UCSD-AML1 (cell line): ENCODE measurements around the gene ETF1.
A peak's percentile ranks its signal among the peaks of the same experiment; 100 is the strongest.

Source experiments
- DNase-seq: peaks from one replicate; lab custom pipeline; 2025; ENCODE audit not compliant: unreplicated experiment; lab: John Stamatoyannopoulos, UW

Gene ETF1

DNA sequence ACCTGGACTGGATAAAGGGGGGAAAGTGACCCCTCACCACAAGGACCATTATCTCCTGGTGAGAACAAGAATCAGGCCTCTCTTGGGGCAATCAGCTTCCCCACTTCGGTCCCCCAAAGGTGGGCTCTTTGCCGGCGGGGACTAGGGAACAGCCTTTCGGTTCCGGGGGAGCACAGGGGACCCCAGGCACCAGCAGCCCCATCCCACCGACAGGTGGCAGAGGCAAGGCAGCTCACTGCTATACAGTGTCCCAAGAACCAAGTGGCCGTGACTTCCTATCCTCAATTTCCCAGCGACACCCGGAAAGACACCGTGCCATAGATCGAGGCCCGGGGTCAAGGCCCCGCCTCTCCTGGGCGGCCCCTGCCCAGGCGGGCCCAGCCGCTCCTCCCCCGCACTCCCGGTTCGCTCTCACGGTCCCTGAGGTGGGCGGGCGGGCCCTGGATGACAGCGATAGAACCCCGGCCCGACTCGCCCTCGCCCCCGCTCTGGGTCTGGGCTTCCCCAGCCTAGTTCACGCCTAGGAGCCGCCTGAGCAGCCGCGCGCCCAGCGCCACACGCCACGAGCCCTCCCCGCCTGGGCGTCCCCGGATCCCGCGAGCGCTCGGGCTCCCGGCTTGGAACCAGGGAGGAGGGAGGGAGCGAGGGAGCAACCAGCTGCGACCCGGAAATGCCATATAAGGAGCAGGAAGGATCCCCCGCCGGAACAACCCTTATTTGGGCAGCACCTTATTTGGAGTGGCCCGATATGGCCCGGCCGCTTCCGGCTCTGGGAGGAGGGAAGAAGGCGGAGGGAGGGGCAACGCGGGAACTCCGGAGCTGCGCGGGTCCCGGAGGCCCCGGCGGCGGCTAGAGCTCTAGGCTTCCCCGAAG is 78.4 kb downstream of the ETF1 start:
- DNase-seq: peak; percentile 96

DNA sequence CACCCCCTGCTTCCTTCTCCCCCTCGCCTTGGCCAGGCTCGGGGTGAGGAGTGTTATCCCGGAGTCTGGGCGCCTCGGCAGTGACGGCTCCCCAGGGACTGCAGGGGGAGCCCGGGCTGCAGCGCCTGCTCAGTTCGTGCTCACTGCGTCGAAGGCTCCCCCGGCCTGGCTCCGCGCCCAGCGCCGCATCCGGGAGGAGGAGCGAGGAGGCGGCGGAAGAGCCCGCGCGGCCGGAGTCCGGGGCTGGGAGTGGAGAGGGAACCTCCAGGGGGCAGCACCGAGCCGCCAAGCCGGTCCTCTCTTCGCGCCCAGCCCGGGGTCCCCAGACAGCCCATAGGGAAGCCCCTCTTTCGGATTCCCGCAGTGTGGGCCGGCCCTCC is 79.0 kb downstream of the ETF1 start:
- peak; percentile 98 for DNase-seq

DNA sequence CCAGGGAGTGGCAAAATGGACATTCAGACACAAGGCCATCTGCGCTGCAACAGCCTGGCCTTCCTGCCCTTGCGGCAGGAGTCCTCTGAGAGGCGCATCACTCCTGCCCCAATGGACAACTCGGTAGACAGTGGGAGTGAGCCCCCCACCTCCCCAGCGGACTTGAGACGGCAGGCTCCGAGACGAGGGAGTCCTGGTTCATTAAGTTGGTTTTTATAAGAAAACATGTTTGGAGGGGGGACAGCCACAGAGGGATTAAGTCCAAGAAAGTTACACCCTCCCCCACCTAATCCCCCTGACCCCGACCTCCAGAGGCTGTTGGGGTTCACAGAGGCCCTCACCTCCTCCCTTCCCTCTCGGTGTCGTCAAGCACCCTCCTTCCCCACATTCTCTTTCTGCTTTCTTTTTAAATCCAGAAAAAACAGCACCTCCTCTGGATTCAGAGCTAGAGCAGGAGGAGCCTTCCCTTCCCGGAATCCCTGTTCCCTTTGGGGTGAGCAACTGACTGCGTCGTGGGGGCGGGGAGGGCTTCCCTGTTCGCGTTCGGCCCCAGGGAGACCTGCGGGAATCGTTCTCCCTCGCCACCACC is 79.5 kb downstream of the ETF1 start:
- no peak for DNase-seq

- DNase-seq: no peak
Measured at GRCh38 chr5:138461343-138462125, 81.5 kb downstream of the ETF1 start.

- no peak for DNase-seq
Measured at GRCh38 chr5:138460032-138460693, 82.9 kb downstream of the ETF1 start.

DNA sequence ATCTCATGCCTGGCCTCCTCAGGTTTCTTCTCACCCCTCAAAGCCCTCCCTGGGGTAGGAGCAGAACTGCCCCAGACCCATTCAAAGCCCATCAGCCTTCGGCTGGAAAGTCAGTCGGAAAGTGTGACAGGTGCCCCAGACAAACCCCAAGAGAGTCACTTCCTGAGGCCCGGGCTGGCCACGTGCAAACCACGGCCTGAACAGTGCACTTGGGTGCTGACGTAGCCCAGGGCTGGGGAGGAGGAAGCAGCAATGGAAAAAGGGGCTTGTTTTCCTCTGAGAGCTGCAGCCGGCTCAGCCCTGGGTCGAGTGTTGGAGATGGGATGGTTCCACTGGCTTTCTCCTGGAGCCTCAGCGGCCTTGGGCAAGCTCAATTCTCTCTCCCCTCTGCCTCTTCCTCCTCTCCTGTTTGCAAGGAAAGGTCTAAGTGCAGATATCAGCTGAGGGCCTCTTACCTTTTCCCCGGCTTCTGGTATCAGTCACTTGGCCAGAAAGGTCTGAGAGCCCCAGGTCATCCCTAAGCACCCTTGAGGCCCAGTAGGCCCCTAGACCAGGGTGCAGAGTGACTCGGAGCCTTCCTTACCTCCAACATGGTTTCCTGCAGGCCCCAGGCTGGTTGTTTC is 83.6 kb downstream of the ETF1 start:
- DNase-seq: peak; percentile 85

- DNase-seq: no peak
Measured at GRCh38 chr5:138458856-138459255, 84.2 kb downstream of the ETF1 start.

DNA sequence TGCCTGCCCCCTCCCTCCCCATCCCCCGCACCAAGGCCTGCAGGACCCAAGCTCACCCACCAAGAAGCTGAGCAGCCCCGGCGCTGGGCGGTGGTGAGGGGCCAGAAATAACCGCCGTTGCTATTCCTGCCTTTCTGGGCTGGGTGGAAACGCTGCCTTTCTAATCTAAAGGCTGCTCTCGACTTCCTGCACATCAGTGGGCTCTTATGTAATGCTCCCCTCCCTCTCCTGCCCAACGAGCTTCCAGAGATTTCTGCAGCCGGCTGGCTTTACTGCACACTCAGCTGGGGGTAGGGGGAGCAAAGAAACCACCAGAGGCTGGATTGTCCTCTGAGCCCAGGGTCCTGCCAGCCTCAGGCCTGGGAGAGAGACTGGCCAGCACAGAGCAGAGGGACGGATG is 84.7 kb downstream of the ETF1 start:
- DNase-seq: peak; percentile 58

DNA sequence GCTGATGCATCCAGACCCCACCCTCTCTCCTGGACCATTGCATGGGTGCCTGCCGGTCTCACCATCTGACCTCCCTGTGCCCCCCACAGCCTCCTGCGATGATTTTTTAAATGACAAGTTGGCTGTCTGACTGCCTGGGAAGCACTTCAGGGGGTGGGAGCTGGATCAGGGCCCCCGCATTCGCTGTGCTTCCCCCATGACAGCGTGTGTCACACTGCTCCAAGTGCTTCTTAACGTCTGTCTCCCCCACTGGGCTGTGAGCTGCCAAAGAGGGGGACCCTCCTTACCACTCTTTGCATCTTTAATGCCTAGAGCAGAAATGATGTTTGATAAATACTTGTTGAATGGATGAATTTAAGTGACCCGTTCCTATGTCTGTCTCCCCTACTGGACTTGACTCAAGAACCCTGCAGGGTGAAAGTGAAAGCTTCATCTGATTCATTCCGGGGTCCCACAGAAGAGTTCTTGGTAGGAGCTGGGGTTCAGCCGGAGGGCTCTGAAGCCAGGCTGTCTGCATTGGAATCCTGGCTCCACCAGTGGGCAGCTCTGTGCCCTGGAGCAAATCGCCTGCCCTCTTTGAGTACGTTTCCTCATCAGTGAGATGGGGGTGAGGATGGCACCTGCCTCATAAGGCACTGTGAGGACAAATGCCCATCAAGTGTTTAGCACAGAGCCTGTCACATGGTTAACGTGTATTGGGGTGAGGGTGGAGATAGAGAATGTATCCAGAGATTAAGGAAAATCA is 85.3 kb downstream of the ETF1 start:
- DNase-seq: peak; percentile 31
